Suprapubic skin (tissue), 4 donors: ENCODE results near the gene PXYLP1. TPM values are rescaled to one million over a fixed set of nuclear protein-coding genes. Genes with fewer than 3 reads are reported as not detected.

Source experiments
- DNase-seq, 2 donors: peaks; one replicate each; pipeline ENCODE4 v3.0.0-alpha.2; 2019; ENCODE audit warnings: low spot score in 2 of 2
- H3K27ac ChIP-seq: fragments of 200-600 bp; sonication (generic); one replicate; pipeline ENCODE4 v1.5.1; 2019
- H3K27me3 ChIP-seq: fragments of 200-600 bp; sonication (generic); one replicate; pipeline ENCODE4 v1.5.1; 2019
- H3K36me3 ChIP-seq: fragments of 200-600 bp; sonication (generic); one replicate; pipeline ENCODE4 v1.5.1; 2019
- H3K4me1 ChIP-seq: fragments of 200-600 bp; sonication (generic); one replicate; pipeline ENCODE4 v1.5.1; 2019
- H3K4me3 ChIP-seq: fragments of 200-600 bp; sonication (generic); one replicate; pipeline ENCODE4 v1.5.1; 2019; ENCODE audit warnings: mild to moderate bottlenecking
- H3K9me3 ChIP-seq: fragments of 200-600 bp; sonication (generic); one replicate; pipeline ENCODE4 v1.5.1; 2019
- EP300 ChIP-seq: sonication (generic); formaldehyde crosslinking; IDR thresholded peaks from one replicate; pipeline ENCODE4 v1.6.1; 2017; ENCODE audit warnings: antibody characterized with exemption
- POLR2A ChIP-seq, 2 donors: fragments of 450-650 bp; IDR thresholded peaks; one replicate each; pipeline ENCODE4 v1.6.1; 2017; ENCODE audit warnings: antibody characterized with exemption in 2 of 2, mild to moderate bottlenecking in 2 of 2, moderate library complexity in 2 of 2
- POLR2AphosphoS5 ChIP-seq, 3 donors: sonication (generic); formaldehyde crosslinking; IDR thresholded peaks; one replicate each; pipeline ENCODE4 v1.6.1; 2017; ENCODE audit warnings: antibody characterized with exemption in 3 of 3
- WGBS: methylation state at CpG from one replicate; pipeline ENCODE4 v1.1.5; 2018; 5-methylcytosine and 5-hydroxymethylcytosine counted together
- total RNA-seq, 4 donors: library from RNA; depleted of rRNA; stranded (reverse); fragments of >200 nt; gene quantifications; one replicate each; pipeline ENCODE4 v1.1.0, GENCODE V29; 2016
- TF ChIP-seq, protein P1 (sequence below), 2 donors: fragments of 200-600 bp in 1 of 2; fragments of 450-650 bp in 1 of 2; sonication (generic) in 1 of 2; IDR thresholded peaks; one replicate each; pipeline ENCODE4 v1.5.1; 2016 to 2019; ENCODE audit warnings: antibody characterized with exemption in 2 of 2, mild to moderate bottlenecking in 1 of 2, moderate library complexity in 1 of 2

The PXYLP1 gene
- total RNA-seq, 4 donors from 2014 or later: 6.7 to 11.8 (median 9.5) TPM

DNA sequence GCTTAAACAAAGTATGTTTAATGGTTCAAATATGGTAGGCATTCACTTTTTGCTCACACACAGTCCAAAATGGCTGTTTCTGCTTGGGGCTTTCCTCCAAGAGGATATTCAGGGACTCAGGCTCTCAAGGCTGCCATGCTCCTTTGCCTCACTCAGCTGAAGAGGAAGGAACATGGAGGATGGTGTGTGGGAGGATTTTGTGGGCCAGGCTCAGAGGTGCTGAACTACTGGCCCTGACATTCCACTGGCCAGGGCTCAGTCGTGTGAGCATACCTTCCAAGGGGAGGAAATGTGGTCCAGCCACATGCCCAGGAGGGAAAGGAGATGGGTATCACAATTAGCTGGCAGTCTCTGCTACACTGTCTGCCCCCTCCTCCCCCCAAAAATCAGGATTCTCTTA, 8.7 kb downstream of the PXYLP1 start:
- no peak for TF ChIP-seq EP300
- TF ChIP-seq POLR2AphosphoS5 (IDR thresholded peaks at IDR 0.05): no peak
- TF ChIP-seq, protein P1, sequence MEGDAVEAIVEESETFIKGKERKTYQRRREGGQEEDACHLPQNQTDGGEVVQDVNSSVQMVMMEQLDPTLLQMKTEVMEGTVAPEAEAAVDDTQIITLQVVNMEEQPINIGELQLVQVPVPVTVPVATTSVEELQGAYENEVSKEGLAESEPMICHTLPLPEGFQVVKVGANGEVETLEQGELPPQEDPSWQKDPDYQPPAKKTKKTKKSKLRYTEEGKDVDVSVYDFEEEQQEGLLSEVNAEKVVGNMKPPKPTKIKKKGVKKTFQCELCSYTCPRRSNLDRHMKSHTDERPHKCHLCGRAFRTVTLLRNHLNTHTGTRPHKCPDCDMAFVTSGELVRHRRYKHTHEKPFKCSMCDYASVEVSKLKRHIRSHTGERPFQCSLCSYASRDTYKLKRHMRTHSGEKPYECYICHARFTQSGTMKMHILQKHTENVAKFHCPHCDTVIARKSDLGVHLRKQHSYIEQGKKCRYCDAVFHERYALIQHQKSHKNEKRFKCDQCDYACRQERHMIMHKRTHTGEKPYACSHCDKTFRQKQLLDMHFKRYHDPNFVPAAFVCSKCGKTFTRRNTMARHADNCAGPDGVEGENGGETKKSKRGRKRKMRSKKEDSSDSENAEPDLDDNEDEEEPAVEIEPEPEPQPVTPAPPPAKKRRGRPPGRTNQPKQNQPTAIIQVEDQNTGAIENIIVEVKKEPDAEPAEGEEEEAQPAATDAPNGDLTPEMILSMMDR (IDR thresholded peaks at IDR 0.05): no peak
- no peak for TF ChIP-seq POLR2A (IDR thresholded peaks at IDR 0.05)
- no peak overlapping the region for H3K4me3 ChIP-seq
- no peaks in the 10 kb centered on the region for H3K27me3 ChIP-seq
- DNase-seq: no peak
- H3K9me3 ChIP-seq: no peaks in the 10 kb centered on the region
- WGBS: 100% methylated on average over 1 of the region's 1 CpG
- H3K27ac ChIP-seq: no peak overlapping the region
- peaks cover 22% of the 10 kb centered on the region for H3K4me1 ChIP-seq
- peaks cover 3% of the 10 kb centered on the region for H3K36me3 ChIP-seq

DNA sequence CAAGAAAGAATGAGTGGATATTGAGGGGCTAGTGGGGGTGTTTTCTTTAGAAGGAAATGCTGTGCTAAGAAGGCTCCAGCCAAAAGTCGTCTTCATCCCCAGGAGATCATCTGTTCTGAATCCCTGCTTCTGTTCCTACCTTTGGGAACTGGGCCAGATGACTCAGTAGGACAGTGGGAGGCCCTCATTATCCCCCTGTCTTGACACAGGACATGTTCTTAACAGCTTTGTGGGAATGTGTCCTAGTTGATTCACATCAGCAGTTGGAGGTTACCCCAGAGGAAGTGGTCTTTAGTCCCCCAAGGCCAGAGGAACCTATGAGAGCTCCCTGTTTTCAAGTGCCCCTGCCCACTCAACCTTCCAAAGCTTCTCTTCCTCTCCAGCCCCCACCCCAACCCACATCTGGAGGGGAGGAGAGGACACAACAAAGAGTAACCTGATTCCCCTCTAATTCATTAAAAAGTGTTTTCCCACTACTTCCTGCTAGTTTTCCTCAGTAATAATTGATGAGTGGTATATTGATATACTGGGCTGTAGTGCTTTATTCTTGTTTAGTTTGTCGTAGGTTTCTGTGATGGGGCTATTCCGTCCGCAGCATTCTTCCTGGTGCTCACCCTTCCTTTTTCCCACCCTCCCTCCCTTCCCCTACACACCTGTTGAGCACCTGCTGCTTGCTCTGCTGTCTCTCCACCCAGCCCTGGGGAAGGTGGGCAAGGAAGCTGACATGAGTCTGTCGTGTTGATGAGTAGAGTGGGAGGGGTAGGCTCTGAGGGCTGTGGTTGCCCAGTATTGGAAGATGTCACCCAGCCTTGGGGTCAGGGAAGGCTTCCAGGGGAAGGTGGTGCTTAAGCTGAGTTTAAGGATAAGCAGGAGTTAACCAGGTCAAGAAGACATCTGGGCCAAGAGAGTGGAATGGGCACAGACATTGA, 9.3 kb downstream of the PXYLP1 start:
- no peaks in the 10 kb centered on the region for H3K9me3 ChIP-seq
- TF ChIP-seq, protein P1 (IDR thresholded peaks at IDR 0.05): no peak
- TF ChIP-seq EP300 (no peak), POLR2AphosphoS5 (IDR thresholded peaks at IDR 0.05) (no peak), POLR2A (IDR thresholded peaks at IDR 0.05) (no peak)
- no peak overlapping the region for H3K27ac ChIP-seq
- H3K4me3 ChIP-seq: no peak overlapping the region
- peaks cover 22% of the 10 kb centered on the region for H3K4me1 ChIP-seq
- WGBS: 65% methylated on average over 5 of the region's 5 CpGs
- H3K27me3 ChIP-seq: no peaks in the 10 kb centered on the region
- no peak for DNase-seq
- H3K36me3 ChIP-seq: no peaks in the 10 kb centered on the region

DNA sequence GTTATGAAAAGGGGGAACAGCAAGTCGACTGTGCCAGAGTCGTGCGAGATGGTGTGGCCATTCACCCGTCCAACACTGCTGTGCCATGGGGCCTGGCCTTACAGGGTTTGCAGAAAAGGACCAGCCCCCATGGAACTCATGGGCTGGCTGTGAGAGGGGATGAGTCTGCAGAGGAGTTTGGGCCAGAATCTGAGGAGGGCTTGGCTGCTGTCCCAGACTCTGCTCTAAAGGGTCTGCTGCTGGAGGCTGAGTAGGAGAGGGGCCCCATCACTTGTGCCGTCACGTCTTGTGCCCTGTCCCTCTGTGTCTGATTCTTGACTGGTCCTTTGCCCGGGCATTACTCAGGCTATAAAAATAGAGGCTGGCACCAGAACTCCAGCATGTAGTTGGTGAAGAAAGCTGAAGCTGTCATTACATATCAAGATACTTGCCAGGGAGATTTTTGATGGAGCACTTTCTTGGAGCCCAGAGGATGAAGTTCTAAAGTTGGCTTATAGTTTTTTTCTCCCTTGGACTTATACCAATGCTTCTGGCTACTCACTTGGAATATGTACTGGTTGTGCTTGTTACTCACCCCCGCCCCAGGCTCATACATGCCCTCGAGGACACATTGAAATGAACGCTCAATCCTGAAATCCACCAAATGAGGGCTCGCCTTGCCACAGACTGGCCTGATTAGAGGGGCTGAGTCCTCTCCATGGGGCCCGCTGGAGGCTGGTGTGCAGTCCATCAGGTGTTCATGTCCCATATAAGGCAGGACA, 10.2 kb downstream of the PXYLP1 start:
- H3K4me1 ChIP-seq: peaks cover 22% of the 10 kb centered on the region
- no peaks in the 10 kb centered on the region for H3K36me3 ChIP-seq
- WGBS: 52% methylated on average over 10 of the region's 12 CpGs
- H3K4me3 ChIP-seq: no peak overlapping the region
- H3K27me3 ChIP-seq: no peaks in the 10 kb centered on the region
- DNase-seq: no peak
- H3K27ac ChIP-seq: peak overlapping the region; percentile 50
- H3K9me3 ChIP-seq: no peaks in the 10 kb centered on the region
- no peak for TF ChIP-seq EP300

DNA sequence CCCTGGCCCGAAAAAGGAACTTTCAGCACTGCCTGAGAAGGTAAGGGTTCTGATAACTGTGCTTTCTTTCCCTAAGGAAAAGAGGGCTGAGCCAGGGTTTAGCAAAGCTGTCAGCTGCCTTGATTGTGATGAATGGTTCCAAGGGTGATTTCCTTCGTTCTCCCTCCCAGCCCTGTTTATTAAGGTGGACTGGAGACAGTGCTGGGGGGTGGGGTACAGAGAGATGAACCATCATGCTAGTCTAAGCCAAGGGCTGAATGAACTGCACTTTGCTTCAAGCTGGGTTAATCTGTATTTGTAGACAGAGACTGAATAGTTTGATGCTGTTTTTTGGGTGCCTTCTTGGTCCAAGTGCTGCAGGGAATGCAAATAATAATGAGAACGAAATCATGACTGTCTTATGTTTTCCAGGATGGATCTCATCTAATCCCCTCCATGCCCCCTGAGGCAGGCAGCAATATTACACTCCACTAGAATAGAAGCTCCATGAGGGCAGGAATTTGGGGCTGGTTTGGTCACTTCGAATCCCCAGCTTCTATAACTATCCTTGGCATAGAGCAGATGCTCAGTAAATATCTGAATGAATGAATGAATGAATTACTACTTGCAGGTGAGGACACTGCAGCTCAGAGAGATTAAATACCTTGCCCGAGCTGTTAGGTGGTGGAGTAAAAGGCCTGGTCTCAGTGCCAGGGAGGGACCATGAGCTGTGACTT, 10.9 kb downstream of the PXYLP1 start:
- Histone ChIP-seq H3K36me3 (no peaks in the 10 kb centered on the region), H3K4me3 (no peak overlapping the region), H3K9me3 (no peaks in the 10 kb centered on the region), H3K27me3 (no peaks in the 10 kb centered on the region), H3K27ac (peak overlapping the region; percentile 50), H3K4me1 (peaks cover 22% of the 10 kb centered on the region)
- 79% methylated on average over 4 of the region's 5 CpGs for WGBS
- DNase-seq: no peak
- TF ChIP-seq POLR2AphosphoS5 (IDR thresholded peaks at IDR 0.05): no peak
- no peak for TF ChIP-seq EP300
- TF ChIP-seq, protein P1 (IDR thresholded peaks at IDR 0.05): no peak
- no peak for TF ChIP-seq POLR2A (IDR thresholded peaks at IDR 0.05)

DNA sequence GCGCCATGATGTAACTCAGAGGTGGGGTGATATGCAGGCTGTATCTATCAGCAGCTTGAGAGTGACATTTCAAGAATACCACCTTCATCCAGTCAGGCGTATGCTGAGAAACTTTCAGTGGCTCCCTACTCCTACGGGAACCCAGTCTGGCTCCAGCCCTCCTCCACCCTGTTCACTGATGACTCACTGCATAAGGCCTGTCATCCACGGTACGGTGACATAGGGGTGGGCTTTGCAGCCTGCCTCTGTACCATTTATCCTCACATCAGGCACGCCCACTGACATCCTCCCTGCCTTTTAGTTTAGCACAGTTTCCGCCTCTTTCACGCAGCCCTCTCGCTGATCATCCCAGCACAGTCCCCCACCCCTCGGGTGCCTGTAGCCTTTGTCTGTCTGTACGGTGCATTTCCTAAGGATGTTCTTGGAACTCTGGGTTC, 11.7 kb downstream of the PXYLP1 start:
- peaks cover 20% of the 10 kb centered on the region for H3K4me1 ChIP-seq
- 67% methylated on average over 10 of the region's 11 CpGs for WGBS
- no peak for DNase-seq
- no peak overlapping the region for H3K4me3 ChIP-seq
- no peaks in the 10 kb centered on the region for H3K36me3 ChIP-seq
- no peaks in the 10 kb centered on the region for H3K9me3 ChIP-seq
- TF ChIP-seq EP300 (no peak), POLR2A (IDR thresholded peaks at IDR 0.05) (no peak), POLR2AphosphoS5 (IDR thresholded peaks at IDR 0.05) (no peak)
- TF ChIP-seq, protein P1 (IDR thresholded peaks at IDR 0.05): no peak
- no peaks in the 10 kb centered on the region for H3K27me3 ChIP-seq
- H3K27ac ChIP-seq: no peak overlapping the region
